ENCODE results near the gene MPP2. TPM values are rescaled to one million over a fixed set of nuclear protein-coding genes. Genes with fewer than 3 reads are reported as not detected.

Gene MPP2
- total RNA-seq, 2 experiments from 2014 or later = 0.16 to 0.67 TPM

GRCh38 chr17:43938838-43939182 is 31.5 kb upstream of the MPP2 start:
- ChIA-PET POLR2A (no interaction called here), CTCF (ENCODE audit: unreplicated experiment) (no interaction called here)
- Histone ChIP-seq H3K4me2 (ENCODE audit: low read length) (no peak overlapping the region), H3K36me3 (ENCODE audit: insufficient read depth, low read length) (no peaks in the 10 kb centered on the region), H3K9me2 (ENCODE audit: insufficient read depth, low read length) (no peaks in the 10 kb centered on the region), H3K27ac (ENCODE audit: low read depth, low read length, poor library complexity, severe bottlenecking) (no peak overlapping the region), H2AFZ (ENCODE audit: low read length) (no peak overlapping the region), H3K9me3 (ENCODE audit: low read length) (no peaks in the 10 kb centered on the region), H3K4me1 (ENCODE audit: insufficient read depth, low read length, poor library complexity, severe bottlenecking) (no peaks in the 10 kb centered on the region), H4K20me1 (ENCODE audit: insufficient read depth, low read length) (no peaks in the 10 kb centered on the region), H3K4me3 (ENCODE audit: low read depth, low read length, poor library complexity, severe bottlenecking) (no peak overlapping the region), H3K79me2 (ENCODE audit: insufficient read depth, low read depth, low read length) (no peaks in the 10 kb centered on the region)
- BruUV-seq (replicated peaks) = no TSS peak
- intact Hi-C loops (cut with micrococcal nuclease; ENCODE audit: unreplicated experiment) = no loop called here
- TF ChIP-seq EZH2phosphoT487 (IDR thresholded peaks at IDR 0.05; ENCODE audit: borderline replicate concordance, low read depth, low read length) (no peak), CTCF (conservative IDR thresholded peaks at IDR 0.05; ENCODE audit: low read length) (no peak)
- DNase-seq (ENCODE audit: low spot score) = no peak

GRCh38 chr17:43936434-43936833 is 29.1 kb upstream of the MPP2 start:
- intact Hi-C loops (cut with micrococcal nuclease; ENCODE audit: unreplicated experiment) = no loop called here
- no peaks in the 10 kb centered on the region for H3K9me2 ChIP-seq (ENCODE audit: insufficient read depth, low read length)
- no peak overlapping the region for H2AFZ ChIP-seq (ENCODE audit: low read length)
- ChIA-PET CTCF (ENCODE audit: unreplicated experiment) (no interaction called here), POLR2A (no interaction called here)
- no peaks in the 10 kb centered on the region for H3K36me3 ChIP-seq (ENCODE audit: insufficient read depth, low read length)
- no peaks in the 10 kb centered on the region for H3K4me1 ChIP-seq (ENCODE audit: insufficient read depth, low read length, poor library complexity, severe bottlenecking)
- H3K9me3 ChIP-seq (ENCODE audit: low read length) = no peaks in the 10 kb centered on the region
- DNase-seq (ENCODE audit: low spot score) = no peak
- H3K27ac ChIP-seq (ENCODE audit: low read depth, low read length, poor library complexity, severe bottlenecking) = no peak overlapping the region
- no peak overlapping the region for H3K4me3 ChIP-seq (ENCODE audit: low read depth, low read length, poor library complexity, severe bottlenecking)
- no peaks in the 10 kb centered on the region for H3K79me2 ChIP-seq (ENCODE audit: insufficient read depth, low read depth, low read length)
- H3K4me2 ChIP-seq (ENCODE audit: low read length) = no peak overlapping the region
- TF ChIP-seq CTCF (conservative IDR thresholded peaks at IDR 0.05; ENCODE audit: low read length) (no peak), EZH2phosphoT487 (IDR thresholded peaks at IDR 0.05; ENCODE audit: borderline replicate concordance, low read depth, low read length) (no peak)
- no TSS peak for BruUV-seq (replicated peaks)
- H4K20me1 ChIP-seq (ENCODE audit: insufficient read depth, low read length) = no peaks in the 10 kb centered on the region

- no peaks in the 10 kb centered on the region for H4K20me1 ChIP-seq (ENCODE audit: insufficient read depth, low read length)
- no peak overlapping the region for H2AFZ ChIP-seq (ENCODE audit: low read length)
- no peak for DNase-seq (ENCODE audit: low spot score)
- no peaks in the 10 kb centered on the region for H3K4me1 ChIP-seq (ENCODE audit: insufficient read depth, low read length, poor library complexity, severe bottlenecking)
- no TSS peak for BruUV-seq (replicated peaks)
- no peaks in the 10 kb centered on the region for H3K9me2 ChIP-seq (ENCODE audit: insufficient read depth, low read length)
- no peaks in the 10 kb centered on the region for H3K36me3 ChIP-seq (ENCODE audit: insufficient read depth, low read length)
- no peak overlapping the region for H3K4me2 ChIP-seq (ENCODE audit: low read length)
- no peaks in the 10 kb centered on the region for H3K79me2 ChIP-seq (ENCODE audit: insufficient read depth, low read depth, low read length)
- ChIA-PET POLR2A (no interaction called here), CTCF (ENCODE audit: unreplicated experiment) (no interaction called here)
- intact Hi-C loops (cut with micrococcal nuclease; ENCODE audit: unreplicated experiment) = no loop called here
- H3K27ac ChIP-seq (ENCODE audit: low read depth, low read length, poor library complexity, severe bottlenecking) = no peak overlapping the region
- TF ChIP-seq EZH2phosphoT487 (IDR thresholded peaks at IDR 0.05; ENCODE audit: borderline replicate concordance, low read depth, low read length) = no peak
- no peaks in the 10 kb centered on the region for H3K9me3 ChIP-seq (ENCODE audit: low read length)
- H3K4me3 ChIP-seq (ENCODE audit: low read depth, low read length, poor library complexity, severe bottlenecking) = no peak overlapping the region
These were observed 28.6 kb upstream of the MPP2 start for GRCh38 chr17:43935926-43936261.
